ENCODE data around the gene ATP2A1.

ATP2A1 gene

DNA sequence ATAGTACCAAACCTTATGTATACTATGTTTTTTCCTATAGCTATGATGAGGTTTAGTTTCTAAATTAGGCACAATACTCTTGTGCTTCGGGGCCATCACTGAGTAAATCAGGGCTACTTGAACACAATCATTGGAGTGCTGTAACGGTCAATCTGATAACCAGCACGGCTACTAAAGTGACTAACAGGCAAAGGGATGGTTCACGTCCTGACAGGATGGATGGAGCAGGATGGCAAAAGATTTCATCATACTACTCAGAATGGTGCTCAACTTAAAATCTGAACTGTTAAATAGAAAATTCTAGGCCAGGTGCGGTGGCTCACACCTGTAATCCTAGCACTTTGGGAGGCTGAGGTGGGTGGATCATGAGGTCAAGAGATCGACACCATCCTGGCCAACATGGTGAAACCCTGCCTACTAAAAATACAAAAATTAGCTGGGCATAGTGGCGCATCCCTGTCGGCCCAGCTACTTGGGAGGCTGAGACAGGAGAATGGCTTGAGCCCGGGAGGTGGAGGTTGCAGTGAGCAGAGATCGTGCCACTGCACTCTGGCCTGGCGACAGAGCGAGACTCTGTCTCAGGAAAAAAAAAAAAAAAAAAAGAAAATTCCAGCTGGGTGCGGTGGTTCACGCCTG is 39.2 kb upstream of the ATP2A1 start:
- H3K27me3 ChIP-seq (ENCODE audit: insufficient read depth, poor library complexity, severe bottlenecking), result no peaks in the 10 kb centered on the region
- H3K4me3 ChIP-seq (replicated peaks; ENCODE audit: insufficient read depth, low read length), result no peak overlapping the region
- no peak overlapping the region for H3K27ac ChIP-seq (replicated peaks)
- DNase-seq (ENCODE audit: low read depth in 1 of 2, low spot score in 1 of 2), result no peak
- TF ChIP-seq CTCF (IDR thresholded peaks at IDR 0.05; ENCODE audit: insufficient read depth, low read length) (no peak), GABPA (IDR thresholded peaks at IDR 0.05; ENCODE audit: low read depth) (no peak), POLR2AphosphoS5 (IDR thresholded peaks at IDR 0.05; ENCODE audit: low read depth) (no peak; the same call in 1 of the 2 replicates), SPI1 (IDR thresholded peaks at IDR 0.05; ENCODE audit: borderline replicate concordance, low read depth) (no peak), REST (IDR thresholded peaks at IDR 0.05; ENCODE audit: insufficient replicate concordance, low read depth) (no peak)

DNA sequence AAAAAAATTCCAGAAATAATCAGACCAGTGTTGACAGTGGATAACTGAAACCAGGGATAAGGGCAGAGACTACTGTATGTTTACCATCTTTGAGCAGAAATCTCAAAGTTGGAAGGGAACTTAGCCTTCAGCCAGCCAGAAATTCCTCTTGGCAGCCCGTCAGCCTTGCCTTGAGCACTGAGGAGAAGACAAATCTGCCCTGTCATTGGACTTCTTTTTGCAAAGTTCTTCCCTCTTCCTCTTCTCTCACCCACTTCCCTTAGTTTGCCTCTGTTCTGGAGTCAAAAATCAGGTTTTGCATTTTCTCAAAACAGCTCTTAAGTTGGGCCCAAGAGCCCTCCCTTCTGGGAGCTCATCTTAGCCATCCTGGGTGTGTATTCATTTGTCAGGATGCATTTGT is 38.4 kb upstream of the ATP2A1 start:
- DNase-seq (ENCODE audit: low read depth in 1 of 2, low spot score in 1 of 2), result peak in 1 of 2 experiments; percentile 23
- Histone ChIP-seq H3K27me3 (ENCODE audit: insufficient read depth, poor library complexity, severe bottlenecking) (no peaks in the 10 kb centered on the region), H3K4me3 (replicated peaks; ENCODE audit: insufficient read depth, low read length) (no peak overlapping the region), H3K27ac (replicated peaks) (peak overlapping the region; percentile 40; the same call in 1 of the 2 replicates)
- TF ChIP-seq CTCF (IDR thresholded peaks at IDR 0.05; ENCODE audit: insufficient read depth, low read length) (no peak), SPI1 (IDR thresholded peaks at IDR 0.05; ENCODE audit: borderline replicate concordance, low read depth) (peak; percentile 65; the same call in 1 of the 2 replicates)

- no peak overlapping the region for H3K27ac ChIP-seq (replicated peaks)
- no peak overlapping the region for H3K4me3 ChIP-seq (replicated peaks; ENCODE audit: insufficient read depth, low read length)
- no peak for TF ChIP-seq SPI1 (IDR thresholded peaks at IDR 0.05; ENCODE audit: borderline replicate concordance, low read depth)
- no peak for TF ChIP-seq GABPA (IDR thresholded peaks at IDR 0.05; ENCODE audit: low read depth)
- TF ChIP-seq CTCF (IDR thresholded peaks at IDR 0.05; ENCODE audit: insufficient read depth, low read length), result no peak
- no peak for TF ChIP-seq REST (IDR thresholded peaks at IDR 0.05; ENCODE audit: insufficient replicate concordance, low read depth)
- no peak; the same call in 1 of the 2 replicates for TF ChIP-seq POLR2AphosphoS5 (IDR thresholded peaks at IDR 0.05; ENCODE audit: low read depth)
- no peak for DNase-seq (ENCODE audit: low read depth in 1 of 2, low spot score in 1 of 2)
- no peaks in the 10 kb centered on the region for H3K27me3 ChIP-seq (ENCODE audit: insufficient read depth, poor library complexity, severe bottlenecking)
These were observed 35.6 kb upstream of the ATP2A1 start for GRCh38 chr16:28842696-28843095.

DNA sequence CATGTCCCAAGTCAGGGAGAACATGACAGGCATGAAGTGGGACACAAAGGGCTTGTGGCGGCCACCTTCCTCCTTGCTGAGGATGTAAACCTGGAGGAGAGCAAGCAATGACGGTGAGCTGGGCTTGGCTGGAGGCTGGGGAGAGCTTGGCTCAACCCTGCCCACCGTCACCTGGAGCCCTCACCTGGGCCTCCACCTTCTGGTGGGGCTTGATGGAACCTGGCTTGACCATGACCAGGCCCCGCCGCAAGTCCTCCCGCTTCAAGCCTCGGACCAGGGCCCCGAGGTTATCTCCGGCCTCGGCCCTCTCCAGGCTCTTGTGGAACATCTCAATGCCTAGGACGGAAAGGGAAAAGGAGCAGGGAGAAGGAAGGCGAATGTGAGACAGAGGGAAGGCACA is 34.5 kb upstream of the ATP2A1 start:
- Histone ChIP-seq H3K4me3 (replicated peaks; ENCODE audit: insufficient read depth, low read length) (no peak overlapping the region), H3K27me3 (ENCODE audit: insufficient read depth, poor library complexity, severe bottlenecking) (no peaks in the 10 kb centered on the region), H3K27ac (replicated peaks) (no peak overlapping the region)
- TF ChIP-seq SPI1 (IDR thresholded peaks at IDR 0.05; ENCODE audit: borderline replicate concordance, low read depth), result no peak
- no peak for TF ChIP-seq CTCF (IDR thresholded peaks at IDR 0.05; ENCODE audit: insufficient read depth, low read length)
- no peak for TF ChIP-seq REST (IDR thresholded peaks at IDR 0.05; ENCODE audit: insufficient replicate concordance, low read depth)
- no peak for TF ChIP-seq POLR2AphosphoS5 (IDR thresholded peaks at IDR 0.05; ENCODE audit: low read depth)
- no peak for TF ChIP-seq GABPA (IDR thresholded peaks at IDR 0.05; ENCODE audit: low read depth)
- DNase-seq (ENCODE audit: low read depth in 1 of 2, low spot score in 1 of 2), result no peak

Measured in HL-60 (cell line).